ENCODE results near the gene SOX1.

- TF ChIP-seq, protein P1, sequence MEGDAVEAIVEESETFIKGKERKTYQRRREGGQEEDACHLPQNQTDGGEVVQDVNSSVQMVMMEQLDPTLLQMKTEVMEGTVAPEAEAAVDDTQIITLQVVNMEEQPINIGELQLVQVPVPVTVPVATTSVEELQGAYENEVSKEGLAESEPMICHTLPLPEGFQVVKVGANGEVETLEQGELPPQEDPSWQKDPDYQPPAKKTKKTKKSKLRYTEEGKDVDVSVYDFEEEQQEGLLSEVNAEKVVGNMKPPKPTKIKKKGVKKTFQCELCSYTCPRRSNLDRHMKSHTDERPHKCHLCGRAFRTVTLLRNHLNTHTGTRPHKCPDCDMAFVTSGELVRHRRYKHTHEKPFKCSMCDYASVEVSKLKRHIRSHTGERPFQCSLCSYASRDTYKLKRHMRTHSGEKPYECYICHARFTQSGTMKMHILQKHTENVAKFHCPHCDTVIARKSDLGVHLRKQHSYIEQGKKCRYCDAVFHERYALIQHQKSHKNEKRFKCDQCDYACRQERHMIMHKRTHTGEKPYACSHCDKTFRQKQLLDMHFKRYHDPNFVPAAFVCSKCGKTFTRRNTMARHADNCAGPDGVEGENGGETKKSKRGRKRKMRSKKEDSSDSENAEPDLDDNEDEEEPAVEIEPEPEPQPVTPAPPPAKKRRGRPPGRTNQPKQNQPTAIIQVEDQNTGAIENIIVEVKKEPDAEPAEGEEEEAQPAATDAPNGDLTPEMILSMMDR (IDR thresholded peaks at IDR 0.05), result no peak
- TF ChIP-seq POLR2A (IDR thresholded peaks at IDR 0.05), result no peak
- no peak for TF ChIP-seq EP300 (IDR thresholded peaks at IDR 0.05)
These were observed 2.3 kb downstream of the SOX1 start for GRCh38 chr13:112069061-112069844.

Measured in ovary (tissue), 3 donors.